Ovary (tissue), 3 donors: ENCODE data around the gene TCF12.

ENCODE experiments used
- EP300 ChIP-seq: sonication (generic); formaldehyde crosslinking; IDR thresholded peaks from one replicate; pipeline ENCODE4 v1.6.1; 2017; ENCODE audit warnings: antibody characterized with exemption
- TF ChIP-seq, protein P1 (sequence below), 3 donors: fragments of 450-650 bp in 2 of 3; fragments of 200-600 bp in 1 of 3; IDR thresholded peaks; one replicate each; pipeline versions ENCODE4 v1.5.1 to v1.8.0; 2016 to 2022; ENCODE audit warnings: antibody characterized with exemption in 3 of 3, mild to moderate bottlenecking in 1 of 3
- donor health status: DM: no; HTN: no; CAD: no.

DNA sequence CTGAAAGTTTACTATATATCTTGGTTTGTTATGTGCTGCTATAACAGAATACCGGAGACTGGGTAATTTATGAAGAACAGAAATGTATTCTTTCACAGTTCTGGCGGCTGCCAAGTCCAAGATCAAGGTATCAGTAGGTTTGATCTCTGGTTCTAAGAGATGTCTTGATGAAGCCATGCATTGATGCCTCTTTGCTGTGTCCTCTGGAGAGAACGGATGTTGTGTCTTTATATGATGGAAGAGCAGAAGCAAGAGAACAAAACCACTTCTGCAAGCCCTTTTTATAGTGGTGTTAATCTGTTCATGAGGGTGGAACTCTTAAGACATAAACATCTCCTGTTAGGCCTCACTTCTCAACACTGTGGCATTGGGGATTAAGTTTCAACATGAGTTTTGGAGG lies 62.7 kb downstream of the TCF12 start:
- TF ChIP-seq, protein P1, sequence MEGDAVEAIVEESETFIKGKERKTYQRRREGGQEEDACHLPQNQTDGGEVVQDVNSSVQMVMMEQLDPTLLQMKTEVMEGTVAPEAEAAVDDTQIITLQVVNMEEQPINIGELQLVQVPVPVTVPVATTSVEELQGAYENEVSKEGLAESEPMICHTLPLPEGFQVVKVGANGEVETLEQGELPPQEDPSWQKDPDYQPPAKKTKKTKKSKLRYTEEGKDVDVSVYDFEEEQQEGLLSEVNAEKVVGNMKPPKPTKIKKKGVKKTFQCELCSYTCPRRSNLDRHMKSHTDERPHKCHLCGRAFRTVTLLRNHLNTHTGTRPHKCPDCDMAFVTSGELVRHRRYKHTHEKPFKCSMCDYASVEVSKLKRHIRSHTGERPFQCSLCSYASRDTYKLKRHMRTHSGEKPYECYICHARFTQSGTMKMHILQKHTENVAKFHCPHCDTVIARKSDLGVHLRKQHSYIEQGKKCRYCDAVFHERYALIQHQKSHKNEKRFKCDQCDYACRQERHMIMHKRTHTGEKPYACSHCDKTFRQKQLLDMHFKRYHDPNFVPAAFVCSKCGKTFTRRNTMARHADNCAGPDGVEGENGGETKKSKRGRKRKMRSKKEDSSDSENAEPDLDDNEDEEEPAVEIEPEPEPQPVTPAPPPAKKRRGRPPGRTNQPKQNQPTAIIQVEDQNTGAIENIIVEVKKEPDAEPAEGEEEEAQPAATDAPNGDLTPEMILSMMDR (IDR thresholded peaks at IDR 0.05) = no peak
- no peak for TF ChIP-seq EP300
